Vagina (tissue), 2 donors: ENCODE data around the gene GNG13.

Experiments
- POLR2A ChIP-seq, 2 donors: fragments of 450-650 bp; IDR thresholded peaks; one replicate each; pipeline ENCODE4 v1.6.1; 2017; ENCODE audit warnings: antibody characterized with exemption in 2 of 2, mild to moderate bottlenecking in 2 of 2, moderate library complexity in 2 of 2
- TF ChIP-seq, protein P1 (sequence below), 3 experiments: fragments of 450-650 bp in 2 of 3; fragments of 200-600 bp in 1 of 3; sonication (generic) in 1 of 3; IDR thresholded peaks; one replicate each; pipeline ENCODE4 v1.5.1; 2017 to 2019; ENCODE audit warnings: antibody characterized with exemption in 3 of 3, mild to moderate bottlenecking in 2 of 3, moderate library complexity in 2 of 3

DNA sequence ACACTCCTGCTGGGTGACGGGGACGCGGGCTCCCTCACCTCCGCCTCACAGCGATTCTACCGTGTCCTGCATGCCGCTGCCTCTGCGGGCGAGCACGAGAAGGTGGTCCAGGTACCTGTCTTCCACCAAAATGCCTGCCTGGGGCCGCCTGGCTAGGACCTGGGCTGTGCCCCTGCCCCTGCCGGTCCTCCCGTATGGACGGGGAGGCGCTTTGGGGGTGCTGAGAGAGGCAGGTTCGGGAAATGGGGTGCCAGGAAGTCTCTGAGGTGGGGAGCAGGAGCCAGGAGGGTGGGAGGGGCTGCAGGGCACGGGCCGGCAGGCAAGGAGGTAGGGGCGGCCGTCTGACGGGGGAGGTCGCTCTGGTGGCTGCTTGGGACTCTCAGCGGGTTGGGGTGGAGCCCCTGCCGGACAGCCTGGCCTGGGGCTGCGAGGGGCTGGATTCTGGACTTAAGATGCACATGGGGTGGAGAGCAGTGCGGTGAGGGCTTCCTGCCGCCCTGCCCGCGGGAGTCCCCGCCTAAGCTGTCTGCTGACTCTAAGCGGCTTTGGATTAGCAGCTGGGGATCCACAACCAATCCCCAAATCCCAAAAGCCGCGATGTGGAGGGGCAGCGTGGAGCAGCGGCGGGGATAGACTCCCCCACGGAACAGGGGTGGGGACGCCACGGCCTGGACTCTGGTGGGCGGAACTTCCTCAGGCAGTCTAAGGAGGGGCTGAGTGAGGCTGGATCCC is 6.3 kb downstream of the GNG13 start:
- TF ChIP-seq, protein P1, sequence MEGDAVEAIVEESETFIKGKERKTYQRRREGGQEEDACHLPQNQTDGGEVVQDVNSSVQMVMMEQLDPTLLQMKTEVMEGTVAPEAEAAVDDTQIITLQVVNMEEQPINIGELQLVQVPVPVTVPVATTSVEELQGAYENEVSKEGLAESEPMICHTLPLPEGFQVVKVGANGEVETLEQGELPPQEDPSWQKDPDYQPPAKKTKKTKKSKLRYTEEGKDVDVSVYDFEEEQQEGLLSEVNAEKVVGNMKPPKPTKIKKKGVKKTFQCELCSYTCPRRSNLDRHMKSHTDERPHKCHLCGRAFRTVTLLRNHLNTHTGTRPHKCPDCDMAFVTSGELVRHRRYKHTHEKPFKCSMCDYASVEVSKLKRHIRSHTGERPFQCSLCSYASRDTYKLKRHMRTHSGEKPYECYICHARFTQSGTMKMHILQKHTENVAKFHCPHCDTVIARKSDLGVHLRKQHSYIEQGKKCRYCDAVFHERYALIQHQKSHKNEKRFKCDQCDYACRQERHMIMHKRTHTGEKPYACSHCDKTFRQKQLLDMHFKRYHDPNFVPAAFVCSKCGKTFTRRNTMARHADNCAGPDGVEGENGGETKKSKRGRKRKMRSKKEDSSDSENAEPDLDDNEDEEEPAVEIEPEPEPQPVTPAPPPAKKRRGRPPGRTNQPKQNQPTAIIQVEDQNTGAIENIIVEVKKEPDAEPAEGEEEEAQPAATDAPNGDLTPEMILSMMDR (IDR thresholded peaks at IDR 0.05), result no peak
- no peak for TF ChIP-seq POLR2A (IDR thresholded peaks at IDR 0.05)
